ENCODE data around the gene KIF1B. TPM values are rescaled to one million over a fixed set of nuclear protein-coding genes. Genes with fewer than 3 reads are reported as not detected.

The KIF1B gene
- total RNA-seq, 1 experiment from 2014 or later = 57.7 TPM

- H3K27ac Mint-ChIP-seq = peak overlapping the region in 2 of 3 experiments; percentile 10 to 18; a peak in 2 of 7 replicates
- Histone ChIP-seq H3K79me1 (ENCODE audit: insufficient read depth, low read depth, low read length, poor library complexity, severe bottlenecking) (no peaks in the 10 kb centered on the region), H3K27me3 (ENCODE audit: insufficient read depth, low read length) (no peaks in the 10 kb centered on the region), H4K8ac (replicated peaks; ENCODE audit: insufficient read length, low read depth, low read length) (no peak overlapping the region), H4K5ac (ENCODE audit: insufficient read length, low read depth, low read length) (no peak overlapping the region), H3K23me2 (ENCODE audit: insufficient read length, low read depth, low read length, poor library complexity, severe bottlenecking) (no peaks in the 10 kb centered on the region), H2AK5ac (ENCODE audit: insufficient read length, low read length) (no peak overlapping the region), H3K4me1 (ENCODE audit: insufficient read depth, low read length) (no peaks in the 10 kb centered on the region), H2BK15ac (ENCODE audit: low read depth, low read length) (no peak overlapping the region), H4K20me1 (ENCODE audit: control insufficient read depth, insufficient read depth, insufficient read length) (no peaks in the 10 kb centered on the region), H2BK12ac (ENCODE audit: insufficient read length, low read depth, low read length) (no peak overlapping the region), H3K14ac (ENCODE audit: insufficient read depth, low read length) (no peak overlapping the region), H2BK5ac (ENCODE audit: insufficient read length, low read length) (no peak overlapping the region), H3K9me3 (ENCODE audit: control insufficient read depth, low read depth, low read length) (no peaks in the 10 kb centered on the region), H2BK120ac (ENCODE audit: low read depth, low read length, poor library complexity, severe bottlenecking) (no peak overlapping the region), H2AFZ (ENCODE audit: low read length) (no peak overlapping the region), H3T11ph (ENCODE audit: low read length) (no peak overlapping the region), H3K4me2 (ENCODE audit: insufficient read depth, insufficient read length, low read length) (no peak overlapping the region), H2BK20ac (ENCODE audit: low read depth, low read length, poor library complexity, severe bottlenecking) (no peak overlapping the region), H3K9ac (ENCODE audit: extremely low read depth, insufficient read length, low read length) (no peak overlapping the region), H3K79me2 (ENCODE audit: insufficient read depth, low read length) (no peaks in the 10 kb centered on the region), H3K23ac (ENCODE audit: insufficient read length, low read depth, low read length) (no peak overlapping the region), H3K4ac (ENCODE audit: low read depth, low read length) (no peak overlapping the region), H4K91ac (ENCODE audit: insufficient read length, low read depth, low read length) (no peak overlapping the region), H3K56ac (ENCODE audit: insufficient read length, low read depth, low read length) (no peak overlapping the region), H3K27ac (ENCODE audit: insufficient read length, low read depth, low read length) (no peak overlapping the region), H3K18ac (ENCODE audit: insufficient read length, low read depth, low read length) (no peak overlapping the region)
- no peaks in the 10 kb centered on the region for H3K9me3 Mint-ChIP-seq
- peaks cover 9 to 21% of the 10 kb centered on the region in 2 experiments for H3K4me1 Mint-ChIP-seq
- H3K36me3 Mint-ChIP-seq (ENCODE audit: insufficient read depth in 1 of 3, low read depth in 3 of 3) = peaks cover 5 to 27% (median 19%) of the 10 kb centered on the region in 3 experiments
- TF ChIP-seq CTCF (conservative IDR thresholded peaks at IDR 0.05) = no peak
- no peak overlapping the region for H3K4me3 Mint-ChIP-seq
- H3K27me3 Mint-ChIP-seq (ENCODE audit: low read depth) = no peaks in the 10 kb centered on the region
- DNase-seq = no peak
- WGBS (ENCODE audit: extremely low coverage, insufficient read length, low lambda C conversion rate) = no CpG with 5 or more reads among the region's 8 CpGs
Measured at GRCh38 chr1:10384219-10384618, 173.8 kb downstream of the KIF1B start.
